Upper lobe of left lung (tissue), 6 donors: ENCODE measurements around the gene SLC25A42. TPM values are rescaled to one million over a fixed set of nuclear protein-coding genes. Genes with fewer than 3 reads are reported as not detected.
"Not testable (repeated sequence)": the region's sequence is repeated elsewhere in the genome, so short reads cannot be mapped to it uniquely, and the experiment has no call there.

Experiments used
- ATAC-seq, 2 donors: fragments of 200-7000 bp; cut with Tn5 transposase; one replicate each; pipeline ENCODE4 v1.9.1; 2022; ENCODE audit warnings: mild to moderate bottlenecking in 2 of 2, moderate library complexity in 2 of 2; ENCODE audit not compliant: low FRiP score in 2 of 2
- DNase-seq, 2 donors: peaks; one replicate each; pipeline ENCODE4 v3.0.0-alpha.2; 2019 to 2020
- H3K27ac ChIP-seq, 4 donors: fragments of 200-600 bp; sonication (generic); one replicate each; pipeline ENCODE4 v1.5.1; 2016 to 2019
- H3K27me3 ChIP-seq, 4 donors: fragments of 200-600 bp; sonication (generic); one replicate each; pipeline ENCODE4 v1.5.1; 2017 to 2019
- H3K36me3 ChIP-seq, 4 donors: fragments of 200-600 bp; sonication (generic); one replicate each; pipeline ENCODE4 v1.5.1; 2016 to 2019
- H3K4me1 ChIP-seq, 4 donors: fragments of 200-600 bp; sonication (generic); one replicate each; pipeline ENCODE4 v1.5.1; 2018 to 2019
- H3K4me3 ChIP-seq, 4 donors: fragments of 200-600 bp; sonication (generic); one replicate each; pipeline ENCODE4 v1.5.1; 2017 to 2019; ENCODE audit warnings: mild to moderate bottlenecking in 2 of 4, moderate library complexity in 1 of 4
- H3K9me3 ChIP-seq, 4 donors: fragments of 200-600 bp; sonication (generic); one replicate each; pipeline ENCODE4 v1.5.1; 2018 to 2019
- CTCF ChIP-seq, 6 experiments: fragments of 450-650 bp in 4 of 6; fragments of 200-600 bp in 2 of 6; sonication (generic) in 2 of 6; IDR thresholded peaks; one replicate each; pipeline ENCODE4 v1.5.1; 2016 to 2019; ENCODE audit warnings: antibody characterized with exemption in 6 of 6
- EP300 ChIP-seq, 4 donors: sonication (generic); formaldehyde crosslinking; IDR thresholded peaks; one replicate each; pipeline ENCODE4 v1.5.1; 2017; ENCODE audit warnings: antibody characterized with exemption in 4 of 4, control low read depth in 2 of 4
- POLR2A ChIP-seq, 4 donors: fragments of 450-650 bp; IDR thresholded peaks; one replicate each; pipeline ENCODE4 v1.5.1; 2016 to 2017; ENCODE audit warnings: antibody characterized with exemption in 4 of 4, mild to moderate bottlenecking in 2 of 4
- POLR2AphosphoS5 ChIP-seq, 2 donors: sonication (generic); formaldehyde crosslinking; IDR thresholded peaks; one replicate each; pipeline ENCODE4 v1.5.1; 2017; ENCODE audit warnings: antibody characterized with exemption in 2 of 2
- WGBS, 2 donors: methylation state at CpG; one replicate each; pipeline ENCODE4 v1.1.5; 2017 to 2018; 5-methylcytosine and 5-hydroxymethylcytosine counted together
- total RNA-seq, 6 donors: library from RNA; depleted of rRNA in 4 of 6; stranded (reverse); fragments of >200 nt in 4 of 6; gene quantifications; one replicate each; pipeline versions ENCODE4 v1.1.0 to v1.2.1, GENCODE V29; 2016 to 2021
- donor health status: DM: no; HTN: no; CAD: no; lungs with moderate emphysema.
- donor health status: DM: no; HTN: yes; CAD: no; lungs with severe emphysema.

The SLC25A42 gene
- total RNA-seq, result 10 to 100 TPM in 5 of 6 donors, 1 to 10 TPM in 1; 5.6 to 23.0 (median 13.6) TPM

GRCh38 chr19:19063183-19064097, at the start of gene SLC25A42:
Gene SLC25A42, plus strand, starts transcription at chr19:19063994. Its CDS starts 32,131 bp downstream, at chr19:19096125.
- H3K36me3 ChIP-seq, result no peaks in the 10 kb centered on the region
- H3K4me1 ChIP-seq, result peaks cover 19 to 36% (median 27%) of the 10 kb centered on the region in 4 donors
- 7 to 9% methylated on average over 27 to 49 of the region's 77 CpGs for WGBS, 2 donors
- peak; percentile 99 for DNase-seq
- peak within 1 kb of the TSS; percentile 68 to 94 (median 82) for H3K4me3 ChIP-seq
- H3K27ac ChIP-seq, result peak within 1 kb of the TSS; percentile 63 to 85 (median 77)
- ATAC-seq, result peak; percentile 97 to 98
- H3K27me3 ChIP-seq, result no peaks in the 10 kb centered on the region
- TF ChIP-seq POLR2AphosphoS5 (IDR thresholded peaks at IDR 0.05) (peak; percentile 16 to 43), CTCF (IDR thresholded peaks at IDR 0.05) (peak in 1 of 6 experiments; percentile 12), POLR2A (IDR thresholded peaks at IDR 0.05) (peak in 1 of 4 donors; percentile 49), EP300 (IDR thresholded peaks at IDR 0.05) (no peak)
- H3K9me3 ChIP-seq, result no peaks in the 10 kb centered on the region

GRCh38 chr19:19021115-19021514, 42.7 kb upstream of the SLC25A42 start:
- WGBS, 2 donors, result 49 to 63% methylated on average over 3 of the region's 3 CpGs
- ATAC-seq (no peak), DNase-seq (no peak)
- peaks cover 0 to 6% (median 4%) of the 10 kb centered on the region in 4 donors for H3K4me1 ChIP-seq
- H3K27ac ChIP-seq, result no peak overlapping the region
- H3K27me3 ChIP-seq, result no peaks in the 10 kb centered on the region
- peaks cover 29 to 73% (median 63%) of the 10 kb centered on the region in 4 donors for H3K36me3 ChIP-seq
- no peak for TF ChIP-seq POLR2A (IDR thresholded peaks at IDR 0.05)
- no peak for TF ChIP-seq POLR2AphosphoS5 (IDR thresholded peaks at IDR 0.05)
- no peak for TF ChIP-seq EP300 (IDR thresholded peaks at IDR 0.05)
- TF ChIP-seq CTCF (IDR thresholded peaks at IDR 0.05), result no peak
- no peaks in the 10 kb centered on the region for H3K9me3 ChIP-seq
- no peak overlapping the region for H3K4me3 ChIP-seq

- Histone ChIP-seq H3K27me3 (no peaks in the 10 kb centered on the region), H3K36me3 (peaks cover 22 to 72% (median 61%) of the 10 kb centered on the region in 4 donors), H3K4me1 (peaks cover 0 to 11% (median 6%) of the 10 kb centered on the region in 4 donors), H3K4me3 (no peak overlapping the region), H3K27ac (no peak overlapping the region), H3K9me3 (no peaks in the 10 kb centered on the region)
- ATAC-seq, result peak in 1 of 2 donors; percentile 65
- TF ChIP-seq EP300 (IDR thresholded peaks at IDR 0.05) (no peak), CTCF (IDR thresholded peaks at IDR 0.05) (no peak), POLR2AphosphoS5 (IDR thresholded peaks at IDR 0.05) (no peak), POLR2A (IDR thresholded peaks at IDR 0.05) (no peak)
- WGBS, 2 donors, result 73% methylated on average over 4 of the region's 4 CpGs
- no peak for DNase-seq
These were observed 41.3 kb upstream of the SLC25A42 start for GRCh38 chr19:19022380-19022961.

- Histone ChIP-seq H3K36me3 (peaks cover 23 to 71% (median 61%) of the 10 kb centered on the region in 4 donors), H3K4me1 (peaks cover 0 to 11% (median 6%) of the 10 kb centered on the region in 4 donors)
- H3K9me3 ChIP-seq, H3K27me3 ChIP-seq, DNase-seq, ATAC-seq, H3K4me3 ChIP-seq, H3K27ac ChIP-seq: not testable (repeated sequence)
- 100% methylated on average over 1 of the region's 1 CpG for WGBS, 2 donors
These were observed 40.4 kb upstream of the SLC25A42 start for GRCh38 chr19:19023376-19023775.

- Histone ChIP-seq H3K36me3 (peaks cover 30 to 87% (median 75%) of the 10 kb centered on the region in 4 donors), H3K27me3 (no peaks in the 10 kb centered on the region), H3K4me1 (peaks cover 0 to 11% (median 6%) of the 10 kb centered on the region in 4 donors), H3K4me3 (no peak overlapping the region), H3K9me3 (no peaks in the 10 kb centered on the region), H3K27ac (no peak overlapping the region)
- WGBS, 2 donors, result 90 to 94% methylated on average over 9 to 11 of the region's 11 CpGs
- TF ChIP-seq EP300 (IDR thresholded peaks at IDR 0.05) (no peak), POLR2A (IDR thresholded peaks at IDR 0.05) (no peak), CTCF (IDR thresholded peaks at IDR 0.05) (no peak), POLR2AphosphoS5 (IDR thresholded peaks at IDR 0.05) (no peak)
- ATAC-seq (no peak), DNase-seq (no peak)
These were observed 37.9 kb upstream of the SLC25A42 start for GRCh38 chr19:19025861-19026260.
